ENCODE results near the gene CST7. TPM values are rescaled to one million over a fixed set of nuclear protein-coding genes. Genes with fewer than 3 reads are reported as not detected.

Gene CST7
- total and polyA plus RNA-seq, 2 of the 13 experiments (the other 11 are each of a cell fraction or from before 2014, with no cell fraction given) = not detected

DNA sequence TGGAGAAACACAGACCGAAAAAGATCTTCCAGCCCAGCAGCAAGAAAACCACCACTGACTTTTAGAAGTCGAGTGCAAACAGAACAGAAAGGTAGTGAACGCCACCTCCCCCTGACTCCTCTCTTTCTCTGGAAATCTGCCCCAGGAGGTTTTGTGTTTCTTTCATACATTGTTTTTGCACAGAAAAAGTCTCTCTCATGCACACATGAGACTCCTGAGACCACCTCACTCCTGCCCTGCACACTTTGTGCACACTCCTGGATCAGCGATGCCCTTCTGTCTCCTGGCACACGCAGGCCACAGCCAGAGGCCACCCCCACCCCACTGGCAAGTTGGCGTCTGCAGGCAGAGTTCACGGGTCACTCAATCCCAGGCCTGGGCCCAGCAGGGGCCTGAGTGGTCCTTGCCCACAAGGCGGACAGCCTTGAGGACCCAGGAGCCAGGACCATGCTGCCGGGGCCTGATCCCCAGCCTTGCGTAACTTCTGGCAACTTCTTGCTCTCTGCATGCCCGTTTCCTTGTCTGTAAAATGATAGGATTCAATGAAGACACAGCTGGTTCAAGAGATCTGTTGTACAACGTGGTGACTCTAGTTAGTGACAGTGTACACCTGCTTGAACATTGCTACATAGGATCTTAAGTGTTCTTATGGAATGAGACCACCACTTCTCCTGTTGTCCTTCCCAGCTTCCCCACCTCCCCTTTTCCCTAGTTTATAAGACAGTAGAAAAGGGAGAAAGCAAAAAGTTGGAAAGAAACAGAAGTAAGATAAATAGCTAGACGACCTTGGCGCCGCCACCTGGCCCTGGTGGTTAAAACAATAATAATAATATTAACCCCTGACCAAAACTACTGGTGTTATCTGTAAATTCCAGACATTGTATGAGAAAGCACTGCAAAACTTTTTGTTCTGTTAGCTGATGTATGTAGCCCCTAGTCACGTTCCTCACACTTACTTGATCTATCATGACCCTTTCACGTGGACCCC is 30.2 kb upstream of the CST7 start:
- no peak overlapping the region for H3K9ac ChIP-seq (ENCODE audit: insufficient read depth, low read depth, low read length)
- CTCF ChIA-PET (ENCODE audit: low intra/inter-chr PET ratio, low total read pairs) = interaction anchor here (1.0 to 1.7 kb wide), 4 partner anchors 135 to 982 kb away, joined by 3 to 26 read pairs (median 6); no protein-coding TSS in a partner anchor
- H3K79me2 ChIP-seq (ENCODE audit: insufficient read depth, low read length) = no peaks in the 10 kb centered on the region
- no peaks in the 10 kb centered on the region for H3K9me3 ChIP-seq (ENCODE audit: low read length)
- H3K36me3 ChIP-seq (replicated peaks in 1 of 2; ENCODE audit: control insufficient read depth in 1 of 2, insufficient read depth in 2 of 2, low read length in 2 of 2) = no peaks in the 10 kb centered on the region
- FAIRE-seq = no peak
- peak; percentile 67 for ATAC-seq
- POLR2A ChIA-PET = no interaction called here
- TF ChIP-seq SIN3A (IDR thresholded peaks at IDR 0.05; ENCODE audit: borderline replicate concordance, low read depth, low read length) = no peak
- TF ChIP-seq GTF2F1 (IDR thresholded peaks at IDR 0.05; ENCODE audit: low read length) = no peak
- no peak for TF ChIP-seq RFX3 (CRISPR knock-in tag; IDR thresholded peaks at IDR 0.05)
- no peak for TF ChIP-seq ATF1 (CRISPR knock-in tag; IDR thresholded peaks at IDR 0.05)
- no peak for TF ChIP-seq SATB2 (CRISPR knock-in tag; IDR thresholded peaks at IDR 0.05)
- 0 out of 2 replicates have a peak, but pooled peaks have one; percentile 3 for TF ChIP-seq YEATS2 (CRISPR knock-in tag; IDR thresholded peaks at IDR 0.05; ENCODE audit: borderline replicate concordance)
- 0 out of 2 replicates have a peak, but pooled peaks have one; percentile 13 for TF ChIP-seq MEIS2 (CRISPR knock-in tag; IDR thresholded peaks at IDR 0.05)
- 0 out of 2 replicates have a peak, but pooled peaks have one; percentile 36 for TF ChIP-seq RFXAP (CRISPR knock-in tag; IDR thresholded peaks at IDR 0.05; ENCODE audit: borderline replicate concordance)
- TF ChIP-seq NR2F2 (IDR thresholded peaks at IDR 0.05; ENCODE audit: borderline replicate concordance, low read depth) = no peak
- TF ChIP-seq, protein P1, sequence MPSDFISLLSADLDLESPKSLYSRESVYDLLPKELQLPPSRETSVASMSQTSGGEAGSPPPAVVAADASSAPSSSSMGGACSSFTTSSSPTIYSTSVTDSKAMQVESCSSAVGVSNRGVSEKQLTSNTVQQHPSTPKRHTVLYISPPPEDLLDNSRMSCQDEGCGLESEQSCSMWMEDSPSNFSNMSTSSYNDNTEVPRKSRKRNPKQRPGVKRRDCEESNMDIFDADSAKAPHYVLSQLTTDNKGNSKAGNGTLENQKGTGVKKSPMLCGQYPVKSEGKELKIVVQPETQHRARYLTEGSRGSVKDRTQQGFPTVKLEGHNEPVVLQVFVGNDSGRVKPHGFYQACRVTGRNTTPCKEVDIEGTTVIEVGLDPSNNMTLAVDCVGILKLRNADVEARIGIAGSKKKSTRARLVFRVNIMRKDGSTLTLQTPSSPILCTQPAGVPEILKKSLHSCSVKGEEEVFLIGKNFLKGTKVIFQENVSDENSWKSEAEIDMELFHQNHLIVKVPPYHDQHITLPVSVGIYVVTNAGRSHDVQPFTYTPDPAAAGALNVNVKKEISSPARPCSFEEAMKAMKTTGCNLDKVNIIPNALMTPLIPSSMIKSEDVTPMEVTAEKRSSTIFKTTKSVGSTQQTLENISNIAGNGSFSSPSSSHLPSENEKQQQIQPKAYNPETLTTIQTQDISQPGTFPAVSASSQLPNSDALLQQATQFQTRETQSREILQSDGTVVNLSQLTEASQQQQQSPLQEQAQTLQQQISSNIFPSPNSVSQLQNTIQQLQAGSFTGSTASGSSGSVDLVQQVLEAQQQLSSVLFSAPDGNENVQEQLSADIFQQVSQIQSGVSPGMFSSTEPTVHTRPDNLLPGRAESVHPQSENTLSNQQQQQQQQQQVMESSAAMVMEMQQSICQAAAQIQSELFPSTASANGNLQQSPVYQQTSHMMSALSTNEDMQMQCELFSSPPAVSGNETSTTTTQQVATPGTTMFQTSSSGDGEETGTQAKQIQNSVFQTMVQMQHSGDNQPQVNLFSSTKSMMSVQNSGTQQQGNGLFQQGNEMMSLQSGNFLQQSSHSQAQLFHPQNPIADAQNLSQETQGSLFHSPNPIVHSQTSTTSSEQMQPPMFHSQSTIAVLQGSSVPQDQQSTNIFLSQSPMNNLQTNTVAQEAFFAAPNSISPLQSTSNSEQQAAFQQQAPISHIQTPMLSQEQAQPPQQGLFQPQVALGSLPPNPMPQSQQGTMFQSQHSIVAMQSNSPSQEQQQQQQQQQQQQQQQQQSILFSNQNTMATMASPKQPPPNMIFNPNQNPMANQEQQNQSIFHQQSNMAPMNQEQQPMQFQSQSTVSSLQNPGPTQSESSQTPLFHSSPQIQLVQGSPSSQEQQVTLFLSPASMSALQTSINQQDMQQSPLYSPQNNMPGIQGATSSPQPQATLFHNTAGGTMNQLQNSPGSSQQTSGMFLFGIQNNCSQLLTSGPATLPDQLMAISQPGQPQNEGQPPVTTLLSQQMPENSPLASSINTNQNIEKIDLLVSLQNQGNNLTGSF (CRISPR knock-in tag; IDR thresholded peaks at IDR 0.05) = 0 out of 2 replicates have a peak, but pooled peaks have one; percentile 5
- TF ChIP-seq CEBPB (IDR thresholded peaks at IDR 0.05; ENCODE audit: borderline replicate concordance, low read depth, low read length) = peak; percentile 41; the same call in 1 of the 2 replicates
- TF ChIP-seq ATRX (CRISPR knock-in tag; IDR thresholded peaks at IDR 0.05; ENCODE audit: borderline replicate concordance) = no peak
- TF ChIP-seq MXD4 (CRISPR knock-in tag; IDR thresholded peaks at IDR 0.05) = 0 out of 2 replicates have a peak, but pooled peaks have one; percentile 6
- no peak for TF ChIP-seq LBX2 (CRISPR knock-in tag; IDR thresholded peaks at IDR 0.05; ENCODE audit: borderline replicate concordance)
- TF ChIP-seq RAD21 (CRISPR knock-in tag; IDR thresholded peaks at IDR 0.05) = no peak
- 0 out of 2 replicates have a peak, but pooled peaks have one; percentile 30 for TF ChIP-seq ZNF605 (CRISPR knock-in tag; IDR thresholded peaks at IDR 0.05)
- TF ChIP-seq KAT7 (CRISPR knock-in tag; IDR thresholded peaks at IDR 0.05; ENCODE audit: borderline replicate concordance) = no peak
- intact Hi-C loops (cut with micrococcal nuclease; ENCODE audit: unreplicated experiment) (loop anchor here (1.0 kb wide), 2 partner anchors 135 to 759 kb away; no protein-coding TSS in a partner anchor), in situ Hi-C loops (cut with HindIII; ENCODE audit: extremely low pct_ligation_motif_present, low pct_unique_long_range_greater_than_20kb) (loop anchor here (5.0 to 25.0 kb wide), 4 partner anchors 132 to 982 kb away; no protein-coding TSS in a partner anchor)
- no peak overlapping the region for H3K4me3 ChIP-seq (replicated peaks in 1 of 3; ENCODE audit: insufficient read depth in 1 of 3, low read depth in 2 of 3, low read length in 3 of 3)
- no TSS peak for BruUV-seq (replicated peaks)
- H2AFZ ChIP-seq (ENCODE audit: low read length) = no peak overlapping the region
- peaks cover 15% of the 10 kb centered on the region; the same call in 1 of the 2 replicates for H3K4me1 ChIP-seq (ENCODE audit: insufficient read depth, low read length)
- peaks cover 4 to 26% of the 10 kb centered on the region in 2 experiments; a peak in 4 of 5 replicates for H3K27me3 ChIP-seq (ENCODE audit: control insufficient read depth in 1 of 2, insufficient read depth in 2 of 2, low read length in 2 of 2)
- H3K27ac ChIP-seq (ENCODE audit: extremely low read length, insufficient read depth, low read length) = no peak overlapping the region
- WGBS (ENCODE audit: low lambda C conversion rate) = 12% methylated on average over 17 of the region's 17 CpGs
- H3K4me2 ChIP-seq (ENCODE audit: low read depth, low read length) = no peak overlapping the region
- DNase-seq (ENCODE audit: low spot score) = no peak
- H4K20me1 ChIP-seq (ENCODE audit: insufficient read depth, low read length) = no peaks in the 10 kb centered on the region

Data from HepG2 (cell line).